Pancreas (tissue), 10 donors: ENCODE results near the gene ITPK1. TPM values are rescaled to one million over a fixed set of nuclear protein-coding genes. Genes with fewer than 3 reads are reported as not detected.
A peak's percentile ranks its signal among the peaks of the same experiment; 100 is the strongest.

Source experiments
- ATAC-seq, 4 donors: fragments of 200-7000 bp; cut with Tn5 transposase; one replicate each; pipeline versions ENCODE4 v1.8.0 to v1.9.1; 2020; ENCODE audit warnings: mild to moderate bottlenecking in 4 of 4, moderate library complexity in 4 of 4
- DNase-seq, 6 donors: peaks; one replicate each; pipeline ENCODE4 v3.0.0-alpha.2; 2020
- FAIRE-seq: peaks from 2 replicates; lab custom pipeline; 2012; peaks lifted over from hg19 to GRCh38; lab: Jason Lieb, UNC
- H3K27ac ChIP-seq, 4 donors: fragments of 200-600 bp; sonication (generic); 1 replicate in 3 of 4; 2 replicates in 1 of 4; pipeline versions ENCODE4 v1.5.0 to v1.8.0; 2020
- H3K27me3 ChIP-seq, 4 donors: fragments of 200-600 bp; one replicate each; pipeline ENCODE4 v1.8.0; 2021
- H3K36me3 ChIP-seq, 3 donors: fragments of 200-600 bp; sonication (generic) in 1 of 3; one replicate each; pipeline versions ENCODE4 v1.5.0 to v1.8.0; 2020 to 2021
- H3K4me1 ChIP-seq, 3 donors: fragments of 200-600 bp; one replicate each; pipeline ENCODE4 v1.8.0; 2021
- H3K4me3 ChIP-seq, 4 donors: fragments of 200-600 bp; sonication (generic) in 2 of 4; one replicate each; pipeline versions ENCODE4 v1.5.0 to v1.8.0; 2020 to 2021
- H3K9me3 ChIP-seq, 4 donors: fragments of 200-600 bp; one replicate each; pipeline ENCODE4 v1.8.0; 2021
- CTCF ChIP-seq, 4 donors: fragments of 200-600 bp; sonication (generic) in 3 of 4; IDR thresholded peaks; one replicate each; pipeline versions ENCODE4 v1.5.0 to v1.8.0; 2021; ENCODE audit warnings: antibody characterized with exemption in 4 of 4
- WGBS, 2 donors: extraction: QIAGEN DNeasy Blood & Tissue Kit; methylation state at CpG; one replicate each; pipeline ENCODE4 v1.1.7; 2013; 5-methylcytosine and 5-hydroxymethylcytosine counted together
- intact Hi-C, 3 donors: fragments of 100-400 bp; cut with DNase I; formaldehyde crosslinking; loops; one replicate each; pipeline versions ENCODE4 v1.11.1 to v1.14.2; 2022
- polyA plus RNA-seq, 2 donors: library from polyadenylated mRNA; stranded (reverse); fragments of 200-250 nt; gene quantifications; one replicate each; pipeline ENCODE4 v1.2.3, GENCODE V29; 2013
- total RNA-seq, 6 donors: library from RNA; stranded (reverse); fragmentation: NEBNext Ultra II Directional in 4 of 6; extraction: Animal tissue kit (Norgen Biotek cat#: 25700) in 4 of 6; gene quantifications; one replicate each; pipeline versions ENCODE4 v1.2.1 to v1.2.4, GENCODE V29; 2021 to 2023
- donor health status: healthy with polysubstance abuse.
- donor health status: DM: no; HTN: no; CAD: no; lungs with moderate emphysema.
- donor health status: DM: no; HTN: no; CAD: no.
- donor health status: control.
- donor health status: control.
- donor health status: Bipolar disorder and iron deficiency.
- donor health status: DM: yes; HTN: yes; CAD: no.
- donor health status: DM: no; HTN: no; CAD: no.
- donor health status: DM: no; HTN: no; CAD: no.
- donor health status: DM: yes; HTN: yes; CAD: no.

The ITPK1 gene
- total and polyA plus RNA-seq, 8 donors = 23.2 to 38.3 (median 33.0) TPM

GRCh38 chr14:92974541-92975345 is 141.0 kb downstream of the ITPK1 start:
- intact Hi-C loops = no loop called here

GRCh38 chr14:92973798-92974372 is 141.8 kb downstream of the ITPK1 start:
- FAIRE-seq = no peak
- peak in 1 of 4 donors; percentile 8 for ATAC-seq
- Histone ChIP-seq H3K9me3 (no peaks in the 10 kb centered on the region), H3K4me3 (no peak overlapping the region), H3K36me3 (no peaks in the 10 kb centered on the region), H3K27ac (no peak overlapping the region), H3K27me3 (no peaks in the 10 kb centered on the region), H3K4me1 (no peaks in the 10 kb centered on the region)
- TF ChIP-seq CTCF (IDR thresholded peaks at IDR 0.05) = no peak
- intact Hi-C loops = no loop called here
- DNase-seq = peak in 1 of 6 donors; percentile 57
- 83 to 92% methylated on average over 9 of the region's 9 CpGs for WGBS, 2 donors

More at GRCh38 chr14:92974541-92975345, 141.0 kb downstream of the ITPK1 start:
- no peak for ATAC-seq
- no peak for TF ChIP-seq CTCF (IDR thresholded peaks at IDR 0.05)
- no peak for FAIRE-seq
- 95 to 97% methylated on average over 17 of the region's 17 CpGs for WGBS, 2 donors
- H3K4me1 ChIP-seq = no peaks in the 10 kb centered on the region
- no peaks in the 10 kb centered on the region for H3K9me3 ChIP-seq
- no peaks in the 10 kb centered on the region for H3K36me3 ChIP-seq
- peak in 1 of 6 donors; percentile 53 for DNase-seq
- H3K27me3 ChIP-seq = no peaks in the 10 kb centered on the region
- H3K27ac ChIP-seq = no peak overlapping the region
- no peak overlapping the region for H3K4me3 ChIP-seq

GRCh38 chr14:92973261-92973797 is 142.4 kb downstream of the ITPK1 start:
- no peak for FAIRE-seq
- DNase-seq = peak in 4 of 6 donors; percentile 32 to 76 (median 60)
- Histone ChIP-seq H3K4me3 (no peak overlapping the region), H3K27me3 (no peaks in the 10 kb centered on the region), H3K36me3 (no peaks in the 10 kb centered on the region), H3K4me1 (no peaks in the 10 kb centered on the region), H3K9me3 (no peaks in the 10 kb centered on the region), H3K27ac (no peak overlapping the region)
- ATAC-seq = peak; percentile 67 to 80 (median 71)
- WGBS, 2 donors = 49 to 61% methylated on average over 12 of the region's 12 CpGs
- intact Hi-C loops = no loop called here
- peak; percentile 11 to 40 (median 34) for TF ChIP-seq CTCF (IDR thresholded peaks at IDR 0.05)

- FAIRE-seq (no peak), DNase-seq (peak in 2 of 6 donors; percentile 14 to 42), ATAC-seq (no peak)
- 95% methylated on average over 14 to 16 of the region's 16 CpGs for WGBS, 2 donors
- Histone ChIP-seq H3K27me3 (no peaks in the 10 kb centered on the region), H3K27ac (no peak overlapping the region), H3K36me3 (no peaks in the 10 kb centered on the region), H3K4me3 (no peak overlapping the region), H3K9me3 (no peaks in the 10 kb centered on the region), H3K4me1 (no peaks in the 10 kb centered on the region)
- intact Hi-C loops = no loop called here
- no peak for TF ChIP-seq CTCF (IDR thresholded peaks at IDR 0.05)
These were observed 144.0 kb downstream of the ITPK1 start for GRCh38 chr14:92971601-92972180.
